Adrenal gland (tissue), 5 donors: Measurements from ENCODE around the gene CACTIN.

Experiments
- POLR2A ChIP-seq, 2 donors: fragments of 450-650 bp; IDR thresholded peaks; one replicate each; pipeline ENCODE4 v1.6.1; 2017; ENCODE audit warnings: antibody characterized with exemption in 2 of 2, mild to moderate bottlenecking in 2 of 2, moderate library complexity in 1 of 2
- TF ChIP-seq, protein P1 (sequence below), 6 experiments: fragments of 450-650 bp in 4 of 6; fragments of 200-600 bp in 2 of 6; sonication (generic) in 1 of 6; IDR thresholded peaks; 1 replicate in 5 of 6; 2 replicates in 1 of 6; pipeline versions ENCODE4 v1.5.1 to v1.8.0; 2016 to 2021; ENCODE audit warnings: antibody characterized with exemption in 6 of 6, mild to moderate bottlenecking in 2 of 6, moderate library complexity in 1 of 6
- donor health status: DM: no; HTN: no; CAD: no.

DNA sequence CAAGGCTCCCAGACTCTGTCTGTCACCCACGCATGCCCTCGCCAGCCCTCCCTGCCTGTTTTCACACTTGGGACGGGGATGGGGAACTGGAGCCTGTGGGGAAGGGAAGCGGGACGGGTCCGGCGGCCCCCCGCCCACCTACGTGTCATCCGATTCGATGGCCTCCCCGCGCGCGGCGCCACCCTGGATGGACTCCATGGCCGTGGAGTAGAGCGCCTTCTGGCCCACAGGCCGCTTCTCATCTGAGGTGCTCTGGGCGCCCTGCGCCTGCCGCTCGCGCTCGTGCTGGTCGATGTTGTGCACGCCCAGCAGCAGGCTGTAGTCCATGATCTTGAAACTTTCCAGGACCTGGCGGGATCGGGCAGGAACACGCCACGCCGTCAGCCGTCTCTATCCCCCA is 25.1 kb upstream of the CACTIN start:
- TF ChIP-seq POLR2A (IDR thresholded peaks at IDR 0.05): no peak
- TF ChIP-seq, protein P1, sequence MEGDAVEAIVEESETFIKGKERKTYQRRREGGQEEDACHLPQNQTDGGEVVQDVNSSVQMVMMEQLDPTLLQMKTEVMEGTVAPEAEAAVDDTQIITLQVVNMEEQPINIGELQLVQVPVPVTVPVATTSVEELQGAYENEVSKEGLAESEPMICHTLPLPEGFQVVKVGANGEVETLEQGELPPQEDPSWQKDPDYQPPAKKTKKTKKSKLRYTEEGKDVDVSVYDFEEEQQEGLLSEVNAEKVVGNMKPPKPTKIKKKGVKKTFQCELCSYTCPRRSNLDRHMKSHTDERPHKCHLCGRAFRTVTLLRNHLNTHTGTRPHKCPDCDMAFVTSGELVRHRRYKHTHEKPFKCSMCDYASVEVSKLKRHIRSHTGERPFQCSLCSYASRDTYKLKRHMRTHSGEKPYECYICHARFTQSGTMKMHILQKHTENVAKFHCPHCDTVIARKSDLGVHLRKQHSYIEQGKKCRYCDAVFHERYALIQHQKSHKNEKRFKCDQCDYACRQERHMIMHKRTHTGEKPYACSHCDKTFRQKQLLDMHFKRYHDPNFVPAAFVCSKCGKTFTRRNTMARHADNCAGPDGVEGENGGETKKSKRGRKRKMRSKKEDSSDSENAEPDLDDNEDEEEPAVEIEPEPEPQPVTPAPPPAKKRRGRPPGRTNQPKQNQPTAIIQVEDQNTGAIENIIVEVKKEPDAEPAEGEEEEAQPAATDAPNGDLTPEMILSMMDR (IDR thresholded peaks at IDR 0.05): no peak
